HG02798 (cell line): Measurements from ENCODE around the gene UROS.

Experiments
- ATAC-seq: cut with Tn5 transposase; IDR thresholded peaks from one replicate; pipeline ENCODE4 v1.9.1; 2021; ENCODE audit warnings: mild to moderate bottlenecking; ENCODE audit not compliant: unreplicated experiment, poor library complexity

UROS gene

GRCh38 chr10:125822878-125823662 is at the start of gene UROS, which contains the start of gene BCCIP:
Gene UROS (minus strand): TSS chr10:125823258. CDS start chr10:125816499, 6,759 bp downstream.
Gene BCCIP (plus strand): TSS chr10:125823546. CDS start chr10:125823558, 12 bp downstream.
- peak; percentile 86 for ATAC-seq

GRCh38 chr10:125871338-125871737 is 48.3 kb upstream of the UROS start:
- no peak for ATAC-seq

- ATAC-seq: no peak
These were observed 45.4 kb upstream of the UROS start for GRCh38 chr10:125868372-125868975.

- ATAC-seq: no peak
These were observed 43.5 kb upstream of the UROS start for GRCh38 chr10:125866421-125867029.

- no peak for ATAC-seq
These were observed 42.1 kb upstream of the UROS start for GRCh38 chr10:125865120-125865519.

GRCh38 chr10:125859128-125859817 is 36.2 kb upstream of the UROS start:
- ATAC-seq: no peak

- ATAC-seq: no peak
These were observed 34.2 kb upstream of the UROS start for GRCh38 chr10:125857185-125857760.

GRCh38 chr10:125852487-125852886 is 29.4 kb upstream of the UROS start:
- ATAC-seq: no peak

GRCh38 chr10:125850766-125851731 is 28.0 kb upstream of the UROS start:
- no peak for ATAC-seq

GRCh38 chr10:125849448-125849847 is 26.4 kb upstream of the UROS start:
- no peak for ATAC-seq

- ATAC-seq: no peak
These were observed 25.8 kb upstream of the UROS start for GRCh38 chr10:125848857-125849256.

- ATAC-seq: no peak
These were observed 25.3 kb upstream of the UROS start for GRCh38 chr10:125848371-125848770.

- ATAC-seq: peak; percentile 60
These were observed 23.8 kb upstream of the UROS start for GRCh38 chr10:125846894-125847293.

- no peak for ATAC-seq
These were observed 22.6 kb upstream of the UROS start for GRCh38 chr10:125845617-125846016.

- ATAC-seq: no peak
These were observed 21.7 kb upstream of the UROS start for GRCh38 chr10:125844751-125845221.

GRCh38 chr10:125843603-125844329 is 20.7 kb upstream of the UROS start:
- ATAC-seq: no peak

GRCh38 chr10:125840955-125841354 is 17.9 kb upstream of the UROS start:
- ATAC-seq: no peak

GRCh38 chr10:125840406-125840805 is 17.3 kb upstream of the UROS start:
- no peak for ATAC-seq
